Lung (tissue), 12 donors: Measurements from ENCODE around the gene DCUN1D3. TPM values are rescaled to one million over a fixed set of nuclear protein-coding genes. Genes with fewer than 3 reads are reported as not detected.

Source experiments
- ATAC-seq: fragments of 200-7000 bp; cut with Tn5 transposase; one replicate; pipeline ENCODE4 v1.9.1; 2020; ENCODE audit warnings: moderate number of reproducible peaks; ENCODE audit not compliant: insufficient read depth, low FRiP score
- DNase-seq, 3 donors: peaks; one replicate each; pipeline ENCODE4 v3.0.0-alpha.2; 2013 to 2017
- H3K27ac ChIP-seq, 2 donors: one replicate each; pipeline ENCODE4 v1.5.1; 2013; ENCODE audit warnings: mild to moderate bottlenecking in 2 of 2, moderate library complexity in 2 of 2, control low read depth in 1 of 2, inconsistent platforms in 1 of 2, low read depth in 1 of 2, low read length in 1 of 2
- H3K27me3 ChIP-seq, 3 donors: one replicate each; pipeline ENCODE4 v1.5.1; 2013; ENCODE audit warnings: low read length in 2 of 3; ENCODE audit not compliant: control insufficient read depth in 3 of 3, insufficient read depth in 3 of 3
- H3K36me3 ChIP-seq, 4 donors: one replicate each; pipeline ENCODE4 v1.5.1; 2013; ENCODE audit warnings: low read length in 4 of 4, mild to moderate bottlenecking in 1 of 4, moderate library complexity in 1 of 4; ENCODE audit not compliant: control insufficient read depth in 4 of 4, insufficient read depth in 4 of 4
- H3K4me1 ChIP-seq, 5 donors: one replicate each; pipeline ENCODE4 v1.5.1; 2013; ENCODE audit warnings: low read length in 5 of 5, mild to moderate bottlenecking in 2 of 5, moderate library complexity in 1 of 5; ENCODE audit not compliant: control insufficient read depth in 5 of 5, insufficient read depth in 5 of 5
- H3K4me3 ChIP-seq: one replicate; pipeline ENCODE4 v1.5.1; 2013; ENCODE audit warnings: mild to moderate bottlenecking, control low read depth, moderate library complexity
- H3K9ac ChIP-seq, 2 donors: one replicate each; pipeline ENCODE4 v1.5.1; 2013; ENCODE audit warnings: low read length in 2 of 2, control low read depth in 1 of 2; ENCODE audit not compliant: insufficient read depth in 1 of 2
- H3K9me3 ChIP-seq, 4 donors: one replicate each; pipeline ENCODE4 v1.5.1; 2013; ENCODE audit warnings: low read length in 3 of 4, mild to moderate bottlenecking in 1 of 4, moderate library complexity in 1 of 4; ENCODE audit not compliant: control insufficient read depth in 4 of 4, insufficient read depth in 3 of 4
- CTCF ChIP-seq: IDR thresholded peaks from 2 replicates; pipeline ENCODE4 v1.5.1; 2012; ENCODE audit warnings: mild to moderate bottlenecking; ENCODE audit errors: control extremely low read depth, extremely low read depth
- WGBS, 2 donors: extraction: QIAGEN DNeasy Blood & Tissue Kit; methylation state at CpG; one replicate each; pipeline ENCODE4 v1.1.7; 2013; 5-methylcytosine and 5-hydroxymethylcytosine counted together
- polyA plus RNA-seq, 2 donors: library from polyadenylated mRNA; stranded (reverse); fragments of 200-250 nt; gene quantifications; one replicate each; pipeline ENCODE4 v1.2.1, GENCODE V29; 2013
- total RNA-seq, 2 donors: library from RNA; depleted of rRNA in 1 of 2; stranded (reverse); fragments of >200 nt in 1 of 2; gene quantifications; one replicate each; pipeline ENCODE4 v1.2.1, GENCODE V29; 2014 to 2021
- donor health status: control.
- donor health status: control.
- donor health status: Bipolar disorder and iron deficiency.
- donor health status: healthy.
- donor health status: DM: yes; HTN: yes; CAD: no.

Gene DCUN1D3
- total and polyA plus RNA-seq, 4 donors = 6.1 to 27.8 (median 9.4) TPM

- no peak for DNase-seq
- Histone ChIP-seq H3K9me3 (no peaks in the 10 kb centered on the region), H3K36me3 (peaks cover 0 to 9% (median 4%) of the 10 kb centered on the region in 4 donors), H3K9ac (no peak overlapping the region), H3K27me3 (no peaks in the 10 kb centered on the region), H3K4me1 (peaks cover 0 to 9% (median 0%) of the 10 kb centered on the region in 5 donors), H3K27ac (no peak overlapping the region), H3K4me3 (no peak overlapping the region)
- TF ChIP-seq CTCF = no peak
- ATAC-seq = no peak
- 48 to 81% methylated on average over 4 of the region's 4 CpGs for WGBS, 2 donors
Measured at GRCh38 chr16:20916942-20917341, 16.8 kb upstream of the DCUN1D3 start.

GRCh38 chr16:20916289-20916688 lies 16.1 kb upstream of the DCUN1D3 start:
- Histone ChIP-seq H3K4me3 (no peak overlapping the region), H3K27ac (no peak overlapping the region), H3K27me3 (no peaks in the 10 kb centered on the region), H3K4me1 (peaks cover 0 to 9% (median 2%) of the 10 kb centered on the region in 5 donors), H3K9me3 (no peaks in the 10 kb centered on the region), H3K36me3 (peaks cover 0 to 9% (median 4%) of the 10 kb centered on the region in 4 donors), H3K9ac (no peak overlapping the region)
- no peak for DNase-seq
- no peak for ATAC-seq
- no peak for TF ChIP-seq CTCF
- WGBS, 2 donors = 92 to 94% methylated on average over 10 of the region's 10 CpGs

DNA sequence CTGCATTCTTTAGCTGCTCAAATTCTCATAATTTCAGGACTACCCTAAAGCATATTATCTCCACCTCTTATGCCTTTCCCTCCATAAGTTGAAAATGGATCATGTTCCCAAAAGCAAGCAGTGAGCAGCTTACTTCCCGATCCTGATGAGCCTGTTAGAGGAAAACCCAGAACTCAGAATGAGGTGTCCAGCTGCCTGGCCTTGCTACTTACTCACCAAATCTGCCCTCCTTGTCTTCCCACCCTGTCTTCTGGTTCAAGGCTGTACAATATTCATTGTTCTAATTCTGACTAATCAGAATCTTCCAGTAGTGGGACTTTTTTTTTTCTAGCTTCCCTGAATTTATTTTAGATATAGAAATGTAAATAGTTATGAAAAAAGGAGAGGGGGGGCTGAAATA lies 11.2 kb upstream of the DCUN1D3 start:
- no peak for TF ChIP-seq CTCF
- H3K27me3 ChIP-seq = no peaks in the 10 kb centered on the region
- peak overlapping the region; percentile 83 to 86 for H3K27ac ChIP-seq
- peaks cover 0 to 2% (median 0%) of the 10 kb centered on the region in 4 donors for H3K36me3 ChIP-seq
- no peaks in the 10 kb centered on the region for H3K9me3 ChIP-seq
- no peak overlapping the region for H3K4me3 ChIP-seq
- H3K4me1 ChIP-seq = peaks cover 0 to 17% (median 3%) of the 10 kb centered on the region in 5 donors
- H3K9ac ChIP-seq = no peak overlapping the region
- DNase-seq = no peak
- ATAC-seq = no peak
- 30 to 49% methylated on average over 1 of the region's 1 CpG for WGBS, 2 donors

DNA sequence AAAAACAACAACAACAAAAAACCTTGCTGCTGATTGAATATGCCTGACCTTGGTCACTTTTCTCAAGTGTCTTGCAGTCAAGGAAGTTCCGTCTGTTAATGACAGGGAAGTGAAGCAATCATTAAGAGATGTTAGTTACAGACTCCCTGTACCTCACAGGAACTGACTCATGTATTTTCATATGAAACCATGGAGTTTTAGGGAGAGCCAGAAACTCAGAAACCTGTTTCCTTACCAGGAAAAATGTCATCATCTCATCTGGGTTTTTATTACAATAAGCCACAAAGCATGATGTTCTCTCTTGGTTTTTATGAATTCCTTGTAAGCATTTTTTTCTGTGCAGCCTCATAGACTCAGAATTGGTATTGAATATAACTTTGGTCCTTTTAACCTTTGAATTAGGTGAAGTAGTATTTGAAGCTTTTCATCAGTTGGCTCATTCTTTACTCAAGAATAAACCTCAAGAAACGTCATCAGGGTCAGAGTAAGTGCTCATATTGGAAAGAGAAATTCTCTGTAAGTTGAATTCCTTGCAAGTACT lies 10.7 kb upstream of the DCUN1D3 start:
- no peak for TF ChIP-seq CTCF
- Histone ChIP-seq H3K9me3 (no peaks in the 10 kb centered on the region), H3K9ac (no peak overlapping the region), H3K36me3 (peaks cover 0 to 2% (median 0%) of the 10 kb centered on the region in 4 donors), H3K4me1 (peaks cover 0 to 22% (median 5%) of the 10 kb centered on the region in 5 donors), H3K27ac (peak overlapping the region; percentile 83 to 86), H3K27me3 (no peaks in the 10 kb centered on the region), H3K4me3 (no peak overlapping the region)
- WGBS, 2 donors = 13 to 16% methylated on average over 2 of the region's 2 CpGs
- ATAC-seq (peak; percentile 73), DNase-seq (peak in 2 of 3 donors; percentile 20 to 35)
